NCI-H460 (cell line): Measurements from ENCODE around the gene UBE2N. TPM values are rescaled to one million over a fixed set of nuclear protein-coding genes. Genes with fewer than 3 reads are reported as not detected.
"Not testable (repeated sequence)": the region's sequence is repeated elsewhere in the genome, so short reads cannot be mapped to it uniquely, and the experiment has no call there.

ENCODE experiments used
- DNase-seq: peaks from one replicate; pipeline ENCODE4 v3.0.0-alpha.2; 2016; ENCODE audit warnings: low read depth; ENCODE audit errors: extremely low read depth
- total RNA-seq: library from RNA; depleted of rRNA; stranded (reverse); fragments of >200 nt; shearing (Covaris generic); gene quantifications from 2 replicates; pipeline ENCODE4 v1.2.3, GENCODE V29; 2014

Gene UBE2N
- total RNA-seq, 1 experiment from 2014 or later, result 157 TPM

GRCh38 chr12:93415723-93416464, 25.9 kb downstream of the UBE2N start:
- DNase-seq, result no peak

- DNase-seq, result no peak
Observed at GRCh38 chr12:93413064-93413463, 28.7 kb downstream of the UBE2N start.

- DNase-seq, result not testable (repeated sequence)
Observed at GRCh38 chr12:93412396-93412795, 29.4 kb downstream of the UBE2N start.

GRCh38 chr12:93411060-93411459, 30.7 kb downstream of the UBE2N start:
- not testable (repeated sequence) for DNase-seq

- not testable (repeated sequence) for DNase-seq
Observed at GRCh38 chr12:93409343-93410187, 32.2 kb downstream of the UBE2N start.

- no peak for DNase-seq
Observed at GRCh38 chr12:93408813-93409212, 32.9 kb downstream of the UBE2N start.

GRCh38 chr12:93407963-93408283, 33.8 kb downstream of the UBE2N start:
- DNase-seq, result no peak

DNA sequence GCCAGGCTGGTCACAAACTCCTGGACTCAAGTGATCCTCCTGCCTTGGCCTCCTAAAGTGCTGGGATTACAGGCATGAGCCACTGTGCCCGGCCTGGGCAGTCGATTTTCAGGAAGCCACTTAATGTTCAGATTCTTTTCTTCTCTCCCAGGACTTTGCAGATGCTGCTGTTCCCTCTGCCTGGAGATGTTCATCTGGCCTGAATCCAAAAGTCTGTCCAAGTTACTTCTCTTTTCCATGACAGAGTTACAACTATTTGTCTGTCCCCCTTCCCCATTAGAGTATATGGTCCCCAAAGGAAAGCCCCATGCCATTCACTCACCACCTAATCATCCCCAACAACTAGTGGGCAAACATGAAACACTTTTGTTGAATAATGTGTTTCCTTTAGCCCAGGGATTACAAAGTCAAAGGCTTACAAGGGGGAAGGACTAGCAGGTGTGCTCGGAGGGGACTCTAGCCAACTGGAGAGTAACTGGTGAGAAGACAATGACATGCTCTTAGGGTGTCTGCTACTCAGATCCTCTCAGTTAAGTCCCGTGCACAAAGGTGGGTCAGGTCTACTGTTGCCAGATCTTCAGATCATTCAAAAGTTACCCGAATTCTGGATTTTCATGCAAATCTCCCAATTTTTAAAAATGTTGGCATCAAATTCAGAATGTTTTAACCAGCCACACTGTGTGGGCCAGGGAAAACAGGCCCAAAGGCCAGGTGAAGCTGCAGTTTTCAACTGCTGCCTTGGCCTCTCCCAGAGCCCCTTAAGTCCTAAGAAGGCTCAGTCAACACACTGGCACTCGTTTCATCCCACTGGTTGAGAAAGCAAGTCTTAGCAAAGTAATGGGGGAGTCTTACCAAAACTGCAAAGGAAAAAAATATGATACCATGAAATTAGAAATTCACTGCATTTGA, 34.4 kb downstream of the UBE2N start:
- DNase-seq, result no peak

DNA sequence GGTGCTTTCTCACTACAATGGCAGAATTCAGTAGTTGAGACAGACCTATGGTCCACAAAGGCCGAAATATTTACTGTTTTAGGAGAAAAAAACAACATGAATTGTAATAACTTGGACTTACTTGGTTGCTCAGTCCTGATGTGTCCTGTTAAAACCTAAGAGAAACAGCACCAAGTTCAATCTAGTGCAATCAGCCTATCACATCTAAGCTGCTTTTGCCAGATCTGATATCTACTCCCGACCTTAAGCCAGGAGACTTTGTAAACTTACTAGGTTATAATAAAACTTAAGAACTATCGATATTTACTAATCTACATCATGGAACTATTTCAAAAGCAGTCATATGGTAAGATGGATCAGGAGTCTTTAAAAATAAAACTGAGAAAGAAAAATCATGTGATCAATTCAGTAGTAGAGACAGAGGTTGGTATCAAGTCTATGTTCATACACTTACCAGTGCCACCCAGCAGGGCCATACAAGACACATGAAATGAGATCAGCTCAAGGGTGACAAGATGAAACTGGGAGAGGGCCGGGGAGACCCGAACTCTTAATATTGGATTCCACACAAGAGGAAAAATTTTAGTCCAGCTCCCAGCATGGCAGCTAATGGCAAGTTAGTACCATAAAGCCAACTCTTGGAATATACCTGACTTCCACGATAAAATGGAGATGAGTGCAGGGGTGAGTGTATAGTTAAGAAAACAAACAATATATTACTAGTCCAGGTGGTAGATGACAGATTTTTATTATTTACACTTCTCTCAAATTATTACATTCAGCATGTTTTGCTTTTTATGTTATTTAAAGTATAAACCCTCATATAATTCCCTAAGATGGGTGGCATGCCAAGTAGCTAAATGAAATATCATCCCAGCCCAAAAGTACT, 36.5 kb downstream of the UBE2N start:
- no peak for DNase-seq

DNA sequence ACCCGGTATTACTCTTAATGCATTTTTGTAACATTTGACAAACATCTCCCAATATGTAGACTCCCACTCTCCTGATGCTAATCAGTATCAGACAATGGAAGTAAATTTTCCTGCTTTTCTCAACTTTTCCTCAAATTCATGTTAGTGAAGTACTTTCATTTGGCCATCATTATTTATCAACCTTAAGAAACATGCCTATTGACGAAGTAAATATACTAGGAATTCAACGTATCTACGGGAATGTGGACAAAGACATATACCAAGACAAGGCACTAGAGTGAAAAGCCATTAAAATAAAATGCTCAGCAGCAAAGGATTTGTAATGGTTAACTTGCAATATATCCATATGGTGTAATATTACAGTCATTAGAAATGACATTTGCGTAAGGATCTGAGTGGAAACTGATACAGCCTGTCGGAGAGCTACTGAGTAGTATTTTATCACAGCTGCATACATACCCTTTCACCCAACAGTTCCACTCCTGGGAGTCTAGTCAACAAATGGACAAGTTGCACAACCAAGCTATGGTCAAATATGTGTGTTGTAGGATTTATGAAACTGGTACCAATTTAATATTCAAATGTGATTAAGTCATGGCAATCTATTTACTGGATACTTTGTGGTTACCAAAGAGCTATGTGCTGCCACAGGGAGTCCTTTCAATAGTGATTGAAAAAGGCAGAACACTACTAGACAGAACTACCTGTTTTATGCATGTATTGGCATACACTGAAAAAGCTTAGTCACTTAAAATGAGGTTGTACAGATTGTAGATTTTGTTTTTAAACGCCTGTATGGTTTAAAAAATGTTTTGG, 37.6 kb downstream of the UBE2N start:
- no peak for DNase-seq

GRCh38 chr12:93402333-93403311, 39.1 kb downstream of the UBE2N start:
- DNase-seq, result no peak

DNA sequence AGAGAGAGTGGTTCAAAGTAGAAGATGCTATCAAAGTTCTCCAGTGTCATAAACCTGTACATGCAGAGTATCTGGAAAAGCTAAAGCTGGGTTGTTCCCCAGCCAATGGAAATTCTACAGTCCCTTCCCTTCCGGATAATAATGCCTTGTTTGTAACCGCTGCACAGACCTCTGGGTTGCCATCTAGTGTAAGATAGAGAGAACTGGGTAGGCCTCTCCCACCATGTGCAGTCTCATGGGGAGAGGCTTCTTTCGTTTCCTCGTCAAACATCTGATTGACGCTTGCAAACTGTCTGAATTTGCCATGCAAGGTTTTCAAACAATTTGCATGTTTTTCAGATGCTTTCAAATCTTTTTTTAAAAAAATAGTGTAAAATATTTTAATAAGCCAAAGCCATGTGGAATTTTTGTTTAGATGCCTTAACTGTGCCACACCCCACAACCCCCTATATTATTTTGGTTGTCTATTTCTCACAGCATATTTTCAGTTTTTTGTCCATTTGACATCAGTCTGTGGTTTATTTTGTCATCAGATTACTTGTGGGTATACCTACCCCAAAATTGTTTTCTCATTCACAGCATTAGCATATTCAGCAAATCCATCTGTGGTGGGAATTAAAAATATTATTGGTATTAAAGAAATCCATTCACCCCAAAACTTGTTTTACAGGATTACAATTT, 42.4 kb downstream of the UBE2N start:
- not testable (repeated sequence) for DNase-seq

DNA sequence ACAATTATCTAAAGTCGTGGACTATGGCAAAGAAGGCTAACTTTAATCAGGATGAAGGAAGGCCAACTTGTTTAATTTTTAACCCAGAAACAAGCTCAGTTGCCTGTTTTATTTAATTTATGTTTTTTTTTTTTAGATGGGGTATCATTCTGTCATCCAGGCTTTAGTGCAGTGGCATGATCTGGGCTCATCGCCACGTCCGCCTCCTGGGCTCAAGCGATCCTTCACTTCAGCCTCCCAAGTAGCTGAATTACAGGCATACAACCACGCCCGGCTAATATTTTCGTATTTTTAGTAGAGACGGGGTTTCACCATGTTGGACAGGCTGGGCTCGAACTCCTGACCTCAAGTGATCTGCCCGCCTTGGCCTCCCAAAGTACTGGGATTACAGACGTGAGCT, 44.3 kb downstream of the UBE2N start:
- DNase-seq, result no peak

DNA sequence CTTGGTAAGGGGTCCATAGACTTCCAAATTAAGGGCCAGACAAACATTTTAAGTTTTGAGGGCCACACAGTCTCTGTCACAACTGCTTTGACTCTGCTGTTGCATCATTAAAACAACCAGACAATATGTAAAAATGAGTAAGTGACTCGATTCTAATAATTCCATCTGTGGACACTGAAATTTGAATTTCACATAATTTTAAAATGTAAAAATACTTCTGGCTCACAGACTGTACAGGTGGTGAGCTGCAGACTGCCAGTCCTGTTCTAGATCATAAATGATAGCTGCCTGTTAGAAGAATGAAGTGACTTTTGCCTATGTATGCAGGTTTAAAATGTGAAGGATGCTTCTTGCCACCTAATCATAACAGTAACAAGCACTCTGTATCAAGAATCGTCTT, 48.3 kb downstream of the UBE2N start:
- DNase-seq, result no peak

GRCh38 chr12:93390549-93391297, 51.0 kb downstream of the UBE2N start:
- no peak for DNase-seq

DNA sequence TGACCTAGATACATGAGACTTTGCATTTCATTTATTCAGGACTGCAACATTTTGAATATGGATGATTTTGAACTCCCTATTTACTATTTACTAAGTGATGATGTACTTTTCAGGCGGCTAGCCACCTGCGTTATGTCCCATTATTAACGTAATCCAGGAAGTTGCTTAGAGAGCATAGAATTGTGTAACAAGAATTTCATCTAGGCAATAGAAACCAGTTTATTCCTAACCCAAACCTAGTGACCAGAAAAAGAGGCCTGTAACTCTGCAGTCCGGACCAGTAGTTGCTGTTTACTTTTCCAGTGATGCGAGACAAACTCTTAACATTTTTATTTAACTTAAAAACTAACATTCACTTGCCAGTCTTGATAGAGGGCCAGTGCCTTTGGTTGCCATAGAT, 51.7 kb downstream of the UBE2N start:
- DNase-seq, result no peak

- no peak for DNase-seq
Observed at GRCh38 chr12:93387780-93388179, 54.0 kb downstream of the UBE2N start.
